Mesendoderm (in vitro differentiated cells): ENCODE data around the gene HELZ.

Source experiments
- DNase-seq: peaks from one replicate; pipeline ENCODE4 v3.0.0; 2013
- H2AK5ac ChIP-seq: 2 replicates; pipeline ENCODE4 v1.6.1; 2013; ENCODE audit warnings: low read length, inconsistent platforms
- H2BK120ac ChIP-seq: 2 replicates; pipeline ENCODE4 v1.6.1; 2013; ENCODE audit warnings: low read depth, mild to moderate bottlenecking, low read length, moderate library complexity, mixed read lengths
- H2BK15ac ChIP-seq: replicated peaks from 2 replicates; pipeline ENCODE4 v1.6.1; 2013; ENCODE audit warnings: low read depth, mild to moderate bottlenecking, moderate library complexity
- H2BK5ac ChIP-seq: 2 replicates; pipeline ENCODE4 v1.6.1; 2013; ENCODE audit warnings: low read length, inconsistent platforms
- H3K18ac ChIP-seq: 2 replicates; pipeline ENCODE4 v1.6.1; 2013; ENCODE audit warnings: mild to moderate bottlenecking, low read length, mixed read lengths
- H3K23ac ChIP-seq: one replicate; pipeline ENCODE4 v1.6.1; 2013; ENCODE audit warnings: low read length
- H3K27ac ChIP-seq: 2 replicates; pipeline ENCODE4 v1.5.1; 2013; ENCODE audit warnings: low read depth, mild to moderate bottlenecking, inconsistent platforms, low read length, moderate library complexity
- H3K27me3 ChIP-seq: 2 replicates; pipeline ENCODE4 v1.6.1; 2013; ENCODE audit warnings: low read length, control low read depth, mild to moderate bottlenecking, inconsistent platforms; ENCODE audit not compliant: insufficient read depth, poor library complexity
- H3K36me3 ChIP-seq: 2 replicates; pipeline ENCODE4 v1.6.1; 2013; ENCODE audit warnings: low read length, inconsistent platforms; ENCODE audit not compliant: control insufficient read depth, insufficient read depth
- H3K4ac ChIP-seq: one replicate; pipeline ENCODE4 v1.6.1; 2013; ENCODE audit warnings: low read depth, mild to moderate bottlenecking, low read length, moderate library complexity
- H3K4me1 ChIP-seq: 2 replicates; pipeline ENCODE4 v1.6.1; 2013; ENCODE audit warnings: low read depth, low read length, inconsistent platforms; ENCODE audit not compliant: control insufficient read depth
- H3K4me2 ChIP-seq: 2 replicates; pipeline ENCODE4 v1.6.1; 2013; ENCODE audit warnings: low read length
- H3K4me3 ChIP-seq: 2 replicates; pipeline ENCODE4 v1.5.1; 2013; ENCODE audit warnings: mild to moderate bottlenecking, low read length
- H3K56ac ChIP-seq: one replicate; pipeline ENCODE4 v1.6.1; 2013; ENCODE audit warnings: low read length
- H3K79me1 ChIP-seq: 2 replicates; pipeline ENCODE4 v1.6.1; 2013; ENCODE audit warnings: low read length, inconsistent platforms
- H3K79me2 ChIP-seq: 2 replicates; pipeline ENCODE4 v1.6.1; 2013; ENCODE audit warnings: mild to moderate bottlenecking, low read length; ENCODE audit not compliant: control insufficient read depth, insufficient read depth
- H3K9ac ChIP-seq: 2 replicates; pipeline ENCODE4 v1.6.1; 2013; ENCODE audit warnings: low read length, inconsistent platforms
- H4K5ac ChIP-seq: one replicate; pipeline ENCODE4 v1.6.1; 2013; ENCODE audit warnings: low read length
- H4K8ac ChIP-seq: one replicate; pipeline ENCODE4 v1.6.1; 2013; ENCODE audit warnings: low read depth, mild to moderate bottlenecking, control low read depth, low read length, moderate library complexity
- WGBS: extraction: QIAGEN DNeasy Blood & Tissue Kit; methylation state at CpG from one replicate; pipeline ENCODE4 v1.1.7; 2013; ENCODE audit warnings: low lambda C conversion rate, missing lambda C conversion rate; ENCODE audit not compliant: insufficient coverage; ENCODE audit errors: extremely low coverage; 5-methylcytosine and 5-hydroxymethylcytosine counted together

The HELZ gene

DNA sequence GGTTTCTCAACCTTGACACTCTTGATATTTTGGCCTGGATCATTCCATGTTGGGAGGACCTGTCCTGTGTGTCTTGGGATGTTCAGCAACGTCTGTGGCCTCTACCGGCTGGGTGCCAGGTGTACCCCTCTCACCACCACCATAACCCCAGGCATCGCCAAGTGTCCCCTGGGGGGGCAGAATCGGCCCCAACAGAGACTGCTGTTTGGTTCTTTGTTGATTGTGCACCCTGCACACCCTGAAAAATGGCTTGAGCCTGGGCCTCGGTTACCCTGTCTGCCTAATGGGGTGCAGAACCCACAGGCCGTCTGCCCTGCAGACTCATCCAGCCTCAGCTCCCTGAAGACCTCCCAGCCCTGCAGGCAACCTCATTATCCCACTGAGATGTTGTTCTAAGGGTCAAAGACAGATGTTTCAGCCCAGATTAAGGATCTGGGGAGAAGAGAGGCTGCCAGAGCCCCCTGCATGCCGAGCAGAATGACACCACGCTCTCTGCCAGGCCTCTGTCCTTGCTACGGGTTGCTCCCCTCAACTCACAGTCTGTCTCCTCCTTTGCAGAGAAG, 191.5 kb downstream of the HELZ start:
- WGBS = no CpG with 5 or more reads among the region's 9 CpGs
- Histone ChIP-seq H3K36me3 (no peaks in the 10 kb centered on the region), H2BK120ac (no peak overlapping the region), H3K4me3 (no peak overlapping the region), H3K56ac (no peak overlapping the region), H2BK15ac (no peak overlapping the region), H4K8ac (no peak overlapping the region), H3K27ac (no peak overlapping the region), H3K79me1 (no peaks in the 10 kb centered on the region), H3K4me1 (no peaks in the 10 kb centered on the region), H2AK5ac (no peak overlapping the region), H2BK5ac (no peak overlapping the region), H3K4me2 (no peak overlapping the region), H3K27me3 (no peaks in the 10 kb centered on the region), H3K23ac (no peak overlapping the region), H3K9ac (no peak overlapping the region), H4K5ac (no peak overlapping the region), H3K79me2 (no peaks in the 10 kb centered on the region), H3K4ac (no peak overlapping the region), H3K18ac (no peak overlapping the region)
- DNase-seq = no peak

DNA sequence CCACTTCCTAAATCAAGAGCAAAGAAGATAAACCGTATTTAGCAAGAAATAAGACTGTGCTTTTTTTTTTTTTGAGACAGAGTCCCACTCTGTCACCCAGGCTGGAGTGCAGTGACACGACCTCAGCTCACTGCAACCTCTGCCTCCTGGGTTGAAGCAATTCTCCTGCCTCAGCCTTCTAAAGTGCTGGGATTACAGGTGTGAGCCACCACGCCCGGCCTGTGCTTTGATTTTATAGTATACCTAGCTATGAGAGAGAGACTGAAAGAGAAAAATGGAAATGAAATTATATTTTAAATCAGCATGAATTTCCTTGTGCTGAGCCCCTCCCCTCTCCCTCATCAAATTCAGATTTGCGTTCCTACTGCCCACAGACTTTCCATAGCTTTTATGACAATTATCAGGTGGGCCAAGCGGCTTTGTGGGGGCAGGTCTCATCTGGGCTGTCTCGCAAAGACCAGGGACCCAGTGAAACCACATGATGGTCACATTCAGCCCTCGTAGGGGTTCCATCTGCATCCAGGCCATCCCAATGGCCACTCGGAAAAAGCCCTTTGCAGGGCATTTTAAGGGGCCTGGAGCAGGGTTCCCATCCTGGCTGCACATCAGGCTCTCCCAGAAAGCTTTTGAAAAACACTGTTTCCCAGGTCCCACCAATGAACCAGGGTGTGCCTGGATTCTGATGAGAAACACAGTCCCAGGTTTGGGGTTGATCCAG, 192.1 kb downstream of the HELZ start:
- H3K9ac ChIP-seq = no peak overlapping the region
- no peaks in the 10 kb centered on the region for H3K36me3 ChIP-seq
- no peaks in the 10 kb centered on the region for H3K79me1 ChIP-seq
- H3K79me2 ChIP-seq = no peaks in the 10 kb centered on the region
- no peak overlapping the region for H4K5ac ChIP-seq
- no peak overlapping the region for H4K8ac ChIP-seq
- DNase-seq = no peak
- WGBS = no CpG with 5 or more reads among the region's 9 CpGs
- no peak overlapping the region for H3K4me3 ChIP-seq
- no peak overlapping the region for H2BK5ac ChIP-seq
- no peak overlapping the region for H2BK15ac ChIP-seq
- H2AK5ac ChIP-seq = no peak overlapping the region
- no peak overlapping the region for H3K27ac ChIP-seq
- no peak overlapping the region for H3K23ac ChIP-seq
- no peak overlapping the region for H3K18ac ChIP-seq
- no peaks in the 10 kb centered on the region for H3K4me1 ChIP-seq
- H3K4me2 ChIP-seq = no peak overlapping the region
- H2BK120ac ChIP-seq = no peak overlapping the region
- H3K27me3 ChIP-seq = no peaks in the 10 kb centered on the region
- H3K4ac ChIP-seq = no peak overlapping the region
- no peak overlapping the region for H3K56ac ChIP-seq

GRCh38 chr17:67051837-67052236, 193.2 kb downstream of the HELZ start:
- no peak overlapping the region for H3K18ac ChIP-seq
- no peaks in the 10 kb centered on the region for H3K36me3 ChIP-seq
- H4K5ac ChIP-seq = no peak overlapping the region
- H3K27ac ChIP-seq = no peak overlapping the region
- H3K4me3 ChIP-seq = no peak overlapping the region
- H3K56ac ChIP-seq = no peak overlapping the region
- WGBS = no CpG with 5 or more reads among the region's 5 CpGs
- H3K79me2 ChIP-seq = no peaks in the 10 kb centered on the region
- H2BK120ac ChIP-seq = no peak overlapping the region
- no peak overlapping the region for H3K4me2 ChIP-seq
- H3K4ac ChIP-seq = no peak overlapping the region
- no peak overlapping the region for H3K9ac ChIP-seq
- no peaks in the 10 kb centered on the region for H3K4me1 ChIP-seq
- H2AK5ac ChIP-seq = no peak overlapping the region
- no peak overlapping the region for H4K8ac ChIP-seq
- no peak overlapping the region for H2BK5ac ChIP-seq
- no peak for DNase-seq
- no peak overlapping the region for H2BK15ac ChIP-seq
- no peaks in the 10 kb centered on the region for H3K27me3 ChIP-seq
- H3K23ac ChIP-seq = no peak overlapping the region
- no peaks in the 10 kb centered on the region for H3K79me1 ChIP-seq

DNA sequence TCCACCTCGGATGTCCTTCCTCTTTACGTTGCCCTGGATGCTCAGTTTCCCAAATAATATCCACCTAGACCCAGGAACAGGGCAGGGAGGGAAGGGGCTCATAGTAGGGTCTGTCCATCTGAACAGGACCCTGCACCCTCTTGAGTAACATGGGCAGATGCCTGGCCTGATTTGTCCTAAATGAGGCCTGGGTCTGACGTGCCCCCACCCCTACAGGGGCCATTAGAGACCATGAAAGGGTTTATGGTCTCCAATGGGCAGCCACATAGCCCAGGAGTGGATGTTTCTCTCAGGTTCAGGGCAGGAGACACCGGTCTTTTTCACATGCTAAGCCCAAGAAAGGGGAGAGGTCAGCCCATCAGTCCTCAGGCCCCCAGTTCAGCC, 193.8 kb downstream of the HELZ start:
- Histone ChIP-seq H3K9ac (no peak overlapping the region), H2BK120ac (no peak overlapping the region), H3K4me3 (no peak overlapping the region), H3K4ac (no peak overlapping the region), H3K23ac (no peak overlapping the region), H3K79me2 (no peaks in the 10 kb centered on the region), H3K56ac (no peak overlapping the region), H2AK5ac (no peak overlapping the region), H3K4me1 (no peaks in the 10 kb centered on the region), H3K79me1 (no peaks in the 10 kb centered on the region), H3K27me3 (no peaks in the 10 kb centered on the region), H4K8ac (no peak overlapping the region), H2BK5ac (no peak overlapping the region), H3K36me3 (no peaks in the 10 kb centered on the region), H4K5ac (no peak overlapping the region), H3K18ac (no peak overlapping the region), H3K4me2 (no peak overlapping the region), H3K27ac (no peak overlapping the region), H2BK15ac (no peak overlapping the region)
- no peak for DNase-seq
- WGBS = no CpG with 5 or more reads among the region's 4 CpGs

DNA sequence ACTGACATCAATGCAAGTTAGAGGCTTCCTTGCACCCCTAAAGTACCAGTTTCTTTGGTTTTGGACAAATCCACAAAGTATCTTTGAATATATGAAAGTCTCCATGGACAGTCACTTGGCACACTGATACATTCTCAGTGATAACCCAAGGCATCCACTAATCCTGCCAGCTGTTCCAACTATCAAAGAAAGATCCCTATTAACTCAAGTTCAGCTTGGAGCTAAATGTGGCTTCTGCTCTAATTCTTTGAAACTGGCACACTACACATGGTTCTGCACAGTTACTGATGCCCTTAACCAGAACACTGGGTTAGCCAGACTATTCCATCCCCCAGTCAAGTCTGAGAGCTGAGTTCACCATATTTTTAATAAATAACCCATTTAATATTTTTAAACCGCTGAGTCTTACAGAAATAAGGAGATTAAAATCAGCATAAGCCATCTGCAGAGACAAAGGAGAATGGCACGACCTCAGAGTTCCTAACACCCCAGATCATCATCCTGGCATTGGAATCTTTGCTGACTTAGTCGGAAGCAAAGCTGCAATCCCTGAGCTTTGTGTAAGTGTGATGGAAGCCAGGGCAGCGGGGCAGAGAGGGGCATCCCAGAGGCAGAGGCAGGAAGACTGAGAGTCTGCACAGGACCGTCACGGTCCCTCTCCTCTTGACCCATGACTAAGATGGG, 194.4 kb downstream of the HELZ start:
- H3K36me3 ChIP-seq = no peaks in the 10 kb centered on the region
- H4K5ac ChIP-seq = no peak overlapping the region
- H3K27ac ChIP-seq = no peak overlapping the region
- no peak for DNase-seq
- no peak overlapping the region for H3K18ac ChIP-seq
- no peak overlapping the region for H3K4me3 ChIP-seq
- H3K79me1 ChIP-seq = no peaks in the 10 kb centered on the region
- H3K4me2 ChIP-seq = no peak overlapping the region
- no peaks in the 10 kb centered on the region for H3K27me3 ChIP-seq
- no peak overlapping the region for H3K56ac ChIP-seq
- no peak overlapping the region for H2BK120ac ChIP-seq
- no peak overlapping the region for H2BK15ac ChIP-seq
- H2AK5ac ChIP-seq = no peak overlapping the region
- no peak overlapping the region for H3K9ac ChIP-seq
- no peak overlapping the region for H3K23ac ChIP-seq
- H3K79me2 ChIP-seq = no peaks in the 10 kb centered on the region
- H2BK5ac ChIP-seq = no peak overlapping the region
- no CpG with 5 or more reads among the region's 6 CpGs for whole genome bisulfite sequencing
- H3K4me1 ChIP-seq = no peaks in the 10 kb centered on the region
- no peak overlapping the region for H3K4ac ChIP-seq
- no peak overlapping the region for H4K8ac ChIP-seq
